Esophagus muscularis mucosa (tissue), 4 donors: ENCODE measurements around the gene NHP2. TPM values are rescaled to one million over a fixed set of nuclear protein-coding genes. Genes with fewer than 3 reads are reported as not detected.

Experiments
- DNase-seq: peaks from one replicate; pipeline ENCODE4 v3.0.0-alpha.2; 2017; ENCODE audit errors: extremely low spot score
- H3K27ac ChIP-seq, 4 donors: fragments of 200-600 bp; sonication (generic); replicated peaks in 1 of 4; 1 replicate in 3 of 4; 2 replicates in 1 of 4; pipeline ENCODE4 v1.5.1; 2016 to 2019; ENCODE audit warnings: mild to moderate bottlenecking in 1 of 4
- H3K27me3 ChIP-seq, 4 donors: fragments of 200-600 bp; sonication (generic); one replicate each; pipeline versions ENCODE4 v1.5.1 to v1.6.0; 2016 to 2019
- H3K36me3 ChIP-seq, 4 donors: fragments of 200-600 bp; sonication (generic); one replicate each; pipeline ENCODE4 v1.5.1; 2016 to 2019
- H3K4me1 ChIP-seq, 4 donors: fragments of 200-600 bp; sonication (generic); one replicate each; pipeline ENCODE4 v1.5.1; 2016 to 2019
- H3K4me3 ChIP-seq, 4 donors: fragments of 200-600 bp; sonication (generic); 1 replicate in 2 of 4; 2 replicates in 2 of 4; pipeline ENCODE4 v1.5.1; 2016 to 2019; ENCODE audit warnings: mild to moderate bottlenecking in 4 of 4, moderate library complexity in 1 of 4
- H3K9me3 ChIP-seq, 4 donors: fragments of 200-600 bp; sonication (generic); 1 replicate in 3 of 4; 2 replicates in 1 of 4; pipeline ENCODE4 v1.5.1; 2016 to 2019
- EP300 ChIP-seq: sonication (generic); formaldehyde crosslinking; IDR thresholded peaks from one replicate; pipeline ENCODE4 v1.6.1; 2017; ENCODE audit warnings: antibody characterized with exemption
- POLR2A ChIP-seq: fragments of 450-650 bp; IDR thresholded peaks from one replicate; pipeline ENCODE4 v1.6.1; 2017; ENCODE audit warnings: antibody characterized with exemption, moderate library complexity, mild to moderate bottlenecking, low read depth
- POLR2AphosphoS5 ChIP-seq, 2 donors: sonication (generic); formaldehyde crosslinking; IDR thresholded peaks; one replicate each; pipeline ENCODE4 v1.6.1; 2017; ENCODE audit warnings: antibody characterized with exemption in 2 of 2
- WGBS: methylation state at CpG from one replicate; pipeline ENCODE4 v1.1.5; 2018; 5-methylcytosine and 5-hydroxymethylcytosine counted together
- intact Hi-C: fragments of 100-400 bp; cut with DNase I; formaldehyde crosslinking; loops from one replicate; pipeline ENCODE4 v1.15.1; 2023
- total RNA-seq, 4 donors: library from RNA; depleted of rRNA; stranded (reverse); fragments of >200 nt; gene quantifications; one replicate each; pipeline versions ENCODE4 v1.1.0 to v1.2.1, GENCODE V29; 2016
- TF ChIP-seq, protein P1 (sequence below), 3 experiments: fragments of 200-600 bp in 2 of 3; fragments of 450-650 bp in 1 of 3; sonication (generic) in 2 of 3; IDR thresholded peaks; one replicate each; pipeline ENCODE4 v1.5.1; 2017 to 2019; ENCODE audit warnings: antibody characterized with exemption in 3 of 3, mild to moderate bottlenecking in 2 of 3, moderate library complexity in 1 of 3

NHP2 gene
- total RNA-seq, 4 donors from 2014 or later: 109 to 215 (median 162) TPM

DNA sequence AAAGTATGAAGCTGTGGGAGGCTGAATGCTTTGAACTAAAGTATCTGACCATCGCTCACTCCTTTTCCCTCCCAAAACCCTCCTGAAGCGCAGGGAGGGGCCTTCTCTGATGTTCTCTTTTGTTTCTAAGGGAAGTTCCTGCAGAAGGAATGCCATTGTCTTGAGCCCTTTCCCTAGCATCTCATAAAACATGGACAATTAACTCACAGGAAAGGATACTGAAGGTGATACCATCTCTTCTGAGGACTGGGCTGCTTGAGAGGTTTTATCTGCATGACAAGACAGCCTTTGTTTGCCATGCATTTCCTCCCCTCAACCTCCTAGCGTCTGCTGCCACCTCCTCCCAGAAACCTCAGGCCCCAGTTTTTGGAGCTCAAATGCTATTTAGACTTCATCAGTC is 27.1 kb downstream of the NHP2 start:
- WGBS: 77% methylated on average over 3 of the region's 3 CpGs
- no peaks in the 10 kb centered on the region for H3K36me3 ChIP-seq
- intact Hi-C loops: no loop called here
- TF ChIP-seq, protein P1, sequence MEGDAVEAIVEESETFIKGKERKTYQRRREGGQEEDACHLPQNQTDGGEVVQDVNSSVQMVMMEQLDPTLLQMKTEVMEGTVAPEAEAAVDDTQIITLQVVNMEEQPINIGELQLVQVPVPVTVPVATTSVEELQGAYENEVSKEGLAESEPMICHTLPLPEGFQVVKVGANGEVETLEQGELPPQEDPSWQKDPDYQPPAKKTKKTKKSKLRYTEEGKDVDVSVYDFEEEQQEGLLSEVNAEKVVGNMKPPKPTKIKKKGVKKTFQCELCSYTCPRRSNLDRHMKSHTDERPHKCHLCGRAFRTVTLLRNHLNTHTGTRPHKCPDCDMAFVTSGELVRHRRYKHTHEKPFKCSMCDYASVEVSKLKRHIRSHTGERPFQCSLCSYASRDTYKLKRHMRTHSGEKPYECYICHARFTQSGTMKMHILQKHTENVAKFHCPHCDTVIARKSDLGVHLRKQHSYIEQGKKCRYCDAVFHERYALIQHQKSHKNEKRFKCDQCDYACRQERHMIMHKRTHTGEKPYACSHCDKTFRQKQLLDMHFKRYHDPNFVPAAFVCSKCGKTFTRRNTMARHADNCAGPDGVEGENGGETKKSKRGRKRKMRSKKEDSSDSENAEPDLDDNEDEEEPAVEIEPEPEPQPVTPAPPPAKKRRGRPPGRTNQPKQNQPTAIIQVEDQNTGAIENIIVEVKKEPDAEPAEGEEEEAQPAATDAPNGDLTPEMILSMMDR (IDR thresholded peaks at IDR 0.05): no peak
- TF ChIP-seq POLR2AphosphoS5 (IDR thresholded peaks at IDR 0.05) (no peak), POLR2A (no peak), EP300 (no peak)
- no peaks in the 10 kb centered on the region for H3K9me3 ChIP-seq
- DNase-seq: no peak
- no peak overlapping the region for H3K4me3 ChIP-seq
- H3K27me3 ChIP-seq: no peaks in the 10 kb centered on the region
- H3K27ac ChIP-seq: no peak overlapping the region
- peaks cover 20 to 51% (median 37%) of the 10 kb centered on the region in 4 donors for H3K4me1 ChIP-seq

- DNase-seq: no peak
- no peaks in the 10 kb centered on the region for H3K9me3 ChIP-seq
- TF ChIP-seq EP300 (no peak), POLR2A (no peak), POLR2AphosphoS5 (IDR thresholded peaks at IDR 0.05) (no peak)
- TF ChIP-seq, protein P1 (IDR thresholded peaks at IDR 0.05): no peak
- 76% methylated on average over 10 of the region's 10 CpGs for WGBS
- H3K36me3 ChIP-seq: no peaks in the 10 kb centered on the region
- H3K4me1 ChIP-seq: peaks cover 24 to 60% (median 44%) of the 10 kb centered on the region in 4 donors
- H3K27me3 ChIP-seq: peaks cover 0 to 1% (median 0%) of the 10 kb centered on the region in 4 donors
- no peak overlapping the region for H3K4me3 ChIP-seq
- intact Hi-C loops: no loop called here
- no peak overlapping the region for H3K27ac ChIP-seq
Observed at GRCh38 chr5:178125253-178125906, 28.3 kb downstream of the NHP2 start.

- H3K36me3 ChIP-seq: no peaks in the 10 kb centered on the region
- 87% methylated on average over 12 of the region's 18 CpGs for WGBS
- no peak overlapping the region for H3K27ac ChIP-seq
- H3K4me1 ChIP-seq: peaks cover 24 to 52% (median 36%) of the 10 kb centered on the region in 4 donors
- H3K27me3 ChIP-seq: peaks cover 0 to 11% (median 0%) of the 10 kb centered on the region in 4 donors
- intact Hi-C loops: no loop called here
- no peaks in the 10 kb centered on the region for H3K9me3 ChIP-seq
- TF ChIP-seq POLR2AphosphoS5 (IDR thresholded peaks at IDR 0.05) (no peak), EP300 (no peak), POLR2A (no peak)
- TF ChIP-seq, protein P1 (IDR thresholded peaks at IDR 0.05): no peak
- no peak for DNase-seq
- no peak overlapping the region for H3K4me3 ChIP-seq
Observed at GRCh38 chr5:178123966-178124925, 29.4 kb downstream of the NHP2 start.

DNA sequence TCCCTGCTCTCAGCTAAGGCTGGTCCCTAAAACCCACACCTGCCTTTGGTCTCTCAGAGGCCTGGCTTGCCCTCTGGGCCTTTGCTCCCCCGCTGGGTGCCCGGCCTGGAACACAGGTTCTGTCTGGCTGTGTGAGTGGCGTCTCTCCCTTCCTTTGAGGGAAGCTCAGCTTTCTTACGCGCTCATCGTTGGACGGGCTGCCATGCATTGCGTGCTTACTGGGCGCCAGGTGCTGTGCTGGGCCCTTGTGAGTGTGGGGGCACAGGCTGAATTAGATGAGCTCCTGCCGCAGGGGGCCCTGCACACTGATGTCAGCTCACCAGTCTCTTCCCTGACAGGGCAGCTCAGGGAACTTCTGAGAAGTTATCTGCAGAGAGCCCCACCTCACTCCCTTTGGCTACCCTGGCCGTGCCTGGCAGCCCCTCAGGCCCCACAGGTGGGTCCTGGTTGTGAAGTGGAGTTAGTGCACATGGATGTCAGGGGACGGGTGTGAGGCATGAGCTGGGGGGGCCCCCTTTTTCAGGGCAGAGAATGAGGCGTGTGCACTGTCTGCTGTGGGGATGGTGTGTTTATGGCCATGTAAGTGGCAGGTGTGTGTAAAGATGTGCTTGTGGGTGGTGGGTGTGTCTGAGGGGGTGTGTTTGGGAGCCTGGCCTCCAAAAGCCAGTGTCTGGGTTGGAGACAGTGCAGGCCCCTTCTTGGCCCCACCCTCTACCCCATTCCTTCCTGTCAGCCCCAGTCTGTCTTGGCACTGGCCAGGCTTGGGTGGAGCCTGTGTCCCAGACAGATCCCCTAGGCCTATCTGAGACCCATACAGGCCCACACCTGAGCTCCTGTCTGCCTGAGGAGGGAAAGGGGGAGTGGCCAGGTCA is 30.4 kb downstream of the NHP2 start:
- Histone ChIP-seq H3K27ac (no peak overlapping the region), H3K9me3 (no peaks in the 10 kb centered on the region), H3K36me3 (no peaks in the 10 kb centered on the region), H3K4me3 (no peak overlapping the region), H3K27me3 (peaks cover 0 to 17% (median 0%) of the 10 kb centered on the region in 4 donors), H3K4me1 (peaks cover 24 to 52% (median 36%) of the 10 kb centered on the region in 4 donors)
- WGBS: 90% methylated on average over 10 of the region's 13 CpGs
- intact Hi-C loops: no loop called here
- no peak for DNase-seq
- TF ChIP-seq POLR2AphosphoS5 (IDR thresholded peaks at IDR 0.05) (no peak), EP300 (no peak), POLR2A (no peak)
- TF ChIP-seq, protein P1 (IDR thresholded peaks at IDR 0.05): no peak
